AG04450 (cell line): Measurements from ENCODE around the gene LRRC28. TPM values are rescaled to one million over a fixed set of nuclear protein-coding genes. Genes with fewer than 3 reads are reported as not detected.

Source experiments
- CTCF ChIA-PET: fragments of 300-600, 350-600 bp; formaldehyde crosslinking; extraction: SDS; loops from one replicate; lab custom pipeline; 2022; ENCODE audit warnings: antibody characterized with exemption, inconsistent platforms; lab: Charles Lee
- POLR2A ChIA-PET: fragments of 350-600 bp; formaldehyde crosslinking; extraction: SDS; loops from one replicate; lab custom pipeline; 2021; ENCODE audit warnings: antibody characterized with exemption, inconsistent platforms; lab: Yijun Ruan, JAX
- DNase-seq: peaks from one replicate; pipeline ENCODE4 v3.0.0-alpha.2; 2011; ENCODE audit warnings: low read depth, low spot score
- H3K27ac ChIP-seq: one replicate; pipeline ENCODE4 v1.5.1; 2012; ENCODE audit warnings: low read depth, low read length, control low read depth
- H3K27me3 ChIP-seq: one replicate; pipeline ENCODE4 v1.6.0; 2012; ENCODE audit warnings: low read length; ENCODE audit not compliant: control insufficient read depth, insufficient read depth
- H3K4me3 ChIP-seq: 2 replicates; pipeline ENCODE4 v1.5.1; 2011; ENCODE audit warnings: mild to moderate bottlenecking, low read depth, low read length, control low read depth
- H3K9me3 ChIP-seq: 2 replicates; pipeline ENCODE4 v1.5.1; 2012; ENCODE audit warnings: low read length; ENCODE audit not compliant: control insufficient read depth, insufficient read depth
- CTCF ChIP-seq: IDR thresholded peaks from 2 replicates; pipeline ENCODE4 v1.5.1; 2011; ENCODE audit warnings: low read depth, low read length, control low read depth, inconsistent platforms
- polyA plus RNA-seq: library from polyadenylated mRNA; depleted of rRNA; stranded (reverse); fragments of >200 nt; gene quantifications from 2 replicates; pipeline ENCODE4 v1.2.3, GENCODE V29; 2011

LRRC28 gene
- polyA plus RNA-seq, 1 experiment = 29.8 TPM

GRCh38 chr15:99312228-99312627, 60.9 kb downstream of the LRRC28 start:
- CTCF ChIA-PET = no interaction called here
- no peak for DNase-seq
- TF ChIP-seq CTCF = no peak

GRCh38 chr15:99312794-99313193, 61.5 kb downstream of the LRRC28 start:
- ChIA-PET CTCF (interaction anchor here (1.1 to 3.1 kb wide), 2 partner anchors 40 to 391 kb away, joined by 5 to 22 read pairs; no protein-coding TSS in a partner anchor), POLR2A (no interaction called here)
- Histone ChIP-seq H3K9me3 (peaks cover 3% of the 10 kb centered on the region; the same call in 1 of the 2 replicates), H3K27ac (no peak overlapping the region), H3K4me3 (no peak overlapping the region), H3K27me3 (no peaks in the 10 kb centered on the region)
- DNase-seq = no peak
- no peak for TF ChIP-seq CTCF

More at GRCh38 chr15:99312228-99312627, 60.9 kb downstream of the LRRC28 start:
- Histone ChIP-seq H3K27ac (no peak overlapping the region), H3K4me3 (no peak overlapping the region), H3K9me3 (peaks cover 3% of the 10 kb centered on the region; the same call in 1 of the 2 replicates), H3K27me3 (no peaks in the 10 kb centered on the region)
- POLR2A ChIA-PET = no interaction called here

DNA sequence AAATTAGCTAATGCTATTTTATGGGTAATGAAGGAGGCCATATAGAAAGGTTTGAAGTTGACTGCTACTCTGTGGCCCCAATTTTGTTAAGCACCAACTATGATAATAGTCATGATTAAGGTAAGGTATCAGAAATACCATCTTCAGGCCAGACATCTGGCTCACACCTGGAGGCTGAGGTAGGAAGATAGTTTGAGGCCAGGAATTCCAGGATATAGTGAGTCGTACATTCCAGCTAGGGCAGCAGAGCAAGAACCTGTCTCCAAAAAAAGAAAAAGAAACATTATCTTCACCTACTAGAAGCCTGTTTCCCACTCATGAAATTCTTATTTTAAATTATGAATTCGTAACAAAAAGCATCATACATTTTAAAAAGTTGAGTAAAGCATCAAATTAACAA, 64.4 kb downstream of the LRRC28 start:
- Histone ChIP-seq H3K27ac (no peak overlapping the region), H3K4me3 (no peak overlapping the region), H3K9me3 (peaks cover 3% of the 10 kb centered on the region; the same call in 1 of the 2 replicates), H3K27me3 (no peaks in the 10 kb centered on the region)
- ChIA-PET POLR2A (no interaction called here), CTCF (interaction anchor here (3.1 kb wide), 1 partner anchor 388 kb away, joined by 22 read pairs; no protein-coding TSS in a partner anchor)
- TF ChIP-seq CTCF = no peak
- no peak for DNase-seq

- ChIA-PET POLR2A (no interaction called here), CTCF (interaction anchor here (1.7 kb wide), 1 partner anchor 384 kb away, joined by 5 read pairs; no protein-coding TSS in a partner anchor)
- Histone ChIP-seq H3K27ac (no peak overlapping the region), H3K27me3 (no peaks in the 10 kb centered on the region), H3K4me3 (no peak overlapping the region), H3K9me3 (no peaks in the 10 kb centered on the region)
- TF ChIP-seq CTCF = no peak
- DNase-seq = no peak
These were observed 69.3 kb downstream of the LRRC28 start for GRCh38 chr15:99320374-99321215.

- ChIA-PET POLR2A (no interaction called here), CTCF (interaction anchor here (1.7 kb wide), 1 partner anchor 383 kb away, joined by 5 read pairs; no protein-coding TSS in a partner anchor)
- DNase-seq = no peak
- H3K27ac ChIP-seq = no peak overlapping the region
- H3K27me3 ChIP-seq = no peaks in the 10 kb centered on the region
- H3K9me3 ChIP-seq = no peaks in the 10 kb centered on the region
- no peak overlapping the region for H3K4me3 ChIP-seq
- TF ChIP-seq CTCF = no peak
These were observed 70.2 kb downstream of the LRRC28 start for GRCh38 chr15:99321468-99321867.
